HG03565 (cell line): ENCODE measurements around the gene TMEM196.
"Not testable (repeated sequence)": the region's sequence is repeated elsewhere in the genome, so short reads cannot be mapped to it uniquely, and the experiment has no call there.

ENCODE experiments used
- ATAC-seq: cut with Tn5 transposase; IDR thresholded peaks from one replicate; pipeline ENCODE4 v1.9.1; 2021; ENCODE audit warnings: mild to moderate bottlenecking, moderate library complexity; ENCODE audit not compliant: unreplicated experiment

Gene TMEM196

DNA sequence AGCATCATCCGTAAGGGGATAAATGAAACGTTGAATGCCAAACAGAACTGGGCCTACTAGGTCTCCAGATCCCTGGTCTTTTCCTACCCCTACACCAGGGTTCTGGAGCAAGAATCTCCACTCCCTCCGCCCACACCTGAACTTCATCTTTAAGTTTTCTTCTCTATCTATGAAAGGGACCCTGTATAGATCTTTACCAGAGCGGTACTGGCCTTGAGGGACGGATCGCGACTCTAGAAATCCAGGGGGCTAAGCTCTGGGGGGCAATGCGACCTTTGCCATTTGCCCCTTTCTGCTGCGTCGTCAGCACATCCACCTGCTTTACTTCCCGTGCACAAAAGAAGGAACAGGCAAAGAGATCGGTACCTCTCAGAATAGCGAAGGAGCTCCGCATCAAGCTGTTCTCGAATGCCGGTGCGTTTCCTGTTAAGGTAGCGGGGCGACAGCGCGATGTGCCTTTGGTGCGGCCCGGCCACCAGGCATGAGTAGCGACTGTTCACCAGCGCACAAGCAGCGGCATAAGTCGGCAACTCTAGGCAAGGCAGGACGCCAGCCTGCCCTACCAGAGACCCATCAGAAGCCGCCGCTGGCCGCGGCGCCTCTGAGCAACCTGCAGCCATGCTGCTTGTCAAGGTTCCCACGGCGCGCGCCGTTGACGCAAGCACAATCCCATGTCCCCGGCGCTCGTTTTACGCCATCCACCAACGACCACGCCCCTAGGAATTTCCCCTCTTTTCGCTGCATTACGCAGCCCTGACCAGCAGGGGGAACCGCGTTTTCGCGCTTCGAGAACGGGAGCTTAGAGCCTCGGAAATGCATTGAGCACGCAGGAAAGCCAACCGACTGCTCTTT lies 64.8 kb downstream of the TMEM196 start, which contains the start of gene POLR1F:
TSS of gene POLR1F (minus strand) at position 641 of the 852 bp plus-strand sequence. CDS start at position 620, 21 bp downstream.
- ATAC-seq, result peak; percentile 99

DNA sequence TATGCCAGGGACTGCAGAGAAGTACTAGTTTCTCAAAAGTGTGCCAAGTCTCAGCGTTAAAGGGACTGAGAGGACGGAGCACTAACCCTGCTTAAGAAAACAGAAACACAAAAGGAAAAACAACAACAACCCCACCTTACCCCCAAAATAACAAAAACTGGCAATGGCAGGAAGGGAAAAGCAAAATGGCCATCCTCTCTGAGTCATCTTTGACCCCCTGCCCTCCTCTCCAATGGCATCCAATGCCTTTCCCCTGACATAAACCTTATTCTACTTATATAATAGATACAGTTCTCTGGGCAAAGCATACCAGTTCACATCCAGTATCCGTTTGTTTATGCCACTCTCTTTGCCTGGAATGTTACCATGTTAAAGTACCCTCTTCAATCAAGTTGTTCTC lies 66.2 kb downstream of the TMEM196 start:
- ATAC-seq, result no peak

DNA sequence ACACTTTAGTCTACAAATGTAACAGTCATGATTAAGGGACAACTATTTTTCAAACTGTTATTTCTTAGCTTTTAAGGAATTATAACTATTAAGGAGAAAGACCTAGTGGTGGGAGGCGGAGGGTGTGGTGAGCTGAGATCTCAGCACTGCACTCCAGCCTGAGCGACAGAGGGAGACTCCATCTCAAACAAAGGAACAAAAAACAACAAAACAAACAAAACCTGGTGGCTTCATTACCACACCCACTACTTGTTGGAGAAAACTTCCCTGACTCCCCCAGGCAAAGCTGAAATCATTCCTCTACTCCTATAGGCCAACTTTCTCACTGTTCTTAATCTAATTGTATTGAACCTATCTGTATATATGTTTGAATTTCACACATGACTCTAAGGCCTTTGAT lies 67.8 kb downstream of the TMEM196 start:
- no peak for ATAC-seq

DNA sequence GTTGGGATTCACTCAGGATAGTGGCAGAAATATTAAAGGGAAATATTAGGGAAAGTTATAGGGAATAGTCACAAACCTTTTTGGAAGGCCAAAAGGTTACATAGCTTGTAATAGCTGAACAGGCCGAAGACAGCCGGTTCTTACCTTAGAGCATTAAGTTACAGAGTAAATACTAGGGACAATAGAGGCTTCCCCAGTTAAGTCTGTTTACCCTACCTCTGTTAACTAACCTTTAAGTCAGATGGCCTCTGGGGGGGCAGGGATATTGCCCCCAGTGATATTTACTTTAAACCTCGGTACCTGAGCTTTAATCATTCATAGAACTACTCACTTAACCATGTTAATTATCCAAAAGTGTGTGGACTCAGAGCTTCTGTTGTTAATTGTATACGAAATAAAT lies 71.9 kb downstream of the TMEM196 start:
- no peak for ATAC-seq

DNA sequence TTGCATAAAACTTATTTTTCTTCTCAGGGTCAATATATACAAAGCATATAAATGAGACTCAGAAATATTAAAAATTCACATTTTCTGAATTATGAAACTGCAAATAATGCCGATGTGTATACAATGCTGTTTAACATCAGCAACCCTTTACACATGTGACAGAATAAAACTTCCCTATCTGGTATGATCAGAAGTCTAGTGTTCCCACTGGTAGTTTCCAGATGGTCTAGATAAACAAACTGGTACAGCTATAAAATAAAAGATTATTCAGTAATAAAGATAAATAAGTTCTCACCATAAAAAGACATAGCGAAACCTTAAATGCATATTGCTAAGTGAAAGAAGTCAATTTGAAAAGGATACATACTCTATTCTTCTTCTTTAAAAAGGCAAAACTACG lies 72.5 kb downstream of the TMEM196 start:
- ATAC-seq, result no peak

DNA sequence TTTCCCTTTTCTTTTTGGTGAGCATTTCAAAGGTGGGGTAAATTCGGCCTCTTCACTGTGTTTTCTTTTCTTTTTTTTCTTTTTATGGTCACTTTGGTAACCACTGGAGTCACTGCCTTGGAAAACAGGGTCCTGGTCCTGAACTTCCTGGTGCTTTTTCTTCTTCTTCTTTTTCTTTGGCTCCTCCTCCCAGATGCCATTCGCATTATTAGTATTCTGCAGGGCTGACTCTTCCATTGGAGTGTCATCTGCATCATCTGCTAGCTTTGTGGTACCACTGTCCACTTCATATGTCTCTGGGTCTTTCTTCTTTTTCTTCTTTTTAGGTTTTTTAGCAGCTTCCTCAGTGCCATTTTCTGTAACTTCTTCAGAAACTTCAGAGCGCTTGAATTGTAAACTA lies 75.1 kb downstream of the TMEM196 start:
- no peak for ATAC-seq

DNA sequence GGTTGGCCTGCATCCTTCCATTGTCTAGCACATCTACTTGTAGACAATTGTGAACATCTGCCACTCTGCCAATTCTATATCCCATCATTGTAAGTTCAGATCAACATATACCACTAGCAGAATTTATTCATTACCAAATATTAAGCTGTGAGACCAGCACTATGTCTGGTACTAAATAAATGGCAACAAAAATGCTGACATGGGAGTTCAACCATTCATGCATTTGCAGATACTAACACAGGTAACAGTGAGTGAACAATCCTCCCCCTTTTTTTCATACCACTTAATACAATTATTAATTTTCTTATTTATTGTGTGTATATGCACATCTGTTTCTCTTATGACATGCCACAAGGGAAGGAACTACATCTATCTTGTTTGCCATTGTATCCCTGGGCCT lies 76.5 kb downstream of the TMEM196 start:
- ATAC-seq, result no peak

DNA sequence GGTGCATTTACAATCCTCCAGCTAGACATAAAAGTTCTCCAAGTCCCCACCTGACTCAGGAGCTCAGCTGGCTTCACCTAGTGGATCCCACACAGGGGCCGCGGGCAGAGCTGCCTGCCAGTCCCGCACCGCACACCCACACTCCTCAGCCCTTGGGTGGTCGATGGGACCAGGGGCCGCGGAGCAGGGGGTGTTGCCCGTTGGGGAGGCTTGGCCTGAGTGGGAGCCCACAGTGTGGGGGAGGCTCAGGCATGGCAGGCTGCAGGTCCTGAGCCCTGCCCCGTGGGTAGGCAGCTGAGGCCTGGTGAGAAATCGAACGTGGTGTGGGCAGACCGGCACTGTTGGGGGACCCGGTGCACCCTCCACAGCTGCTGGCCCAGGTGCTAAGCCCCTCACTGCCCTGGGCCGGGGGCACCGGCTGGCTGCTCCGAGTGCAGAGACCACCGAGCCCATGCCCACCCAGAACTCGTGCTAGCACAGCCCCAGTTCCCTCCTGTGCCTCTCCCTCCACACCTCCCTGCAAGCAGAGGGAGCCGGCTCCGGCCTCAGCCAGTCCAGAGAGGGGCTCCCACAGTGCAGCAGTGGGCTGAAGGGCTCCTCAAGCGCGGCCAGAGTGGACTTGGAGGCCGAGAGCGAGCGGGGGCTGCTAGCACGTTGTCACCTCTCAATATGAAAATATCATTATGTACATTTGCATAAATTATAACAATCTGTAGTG lies 81.1 kb downstream of the TMEM196 start:
- no peak for ATAC-seq

DNA sequence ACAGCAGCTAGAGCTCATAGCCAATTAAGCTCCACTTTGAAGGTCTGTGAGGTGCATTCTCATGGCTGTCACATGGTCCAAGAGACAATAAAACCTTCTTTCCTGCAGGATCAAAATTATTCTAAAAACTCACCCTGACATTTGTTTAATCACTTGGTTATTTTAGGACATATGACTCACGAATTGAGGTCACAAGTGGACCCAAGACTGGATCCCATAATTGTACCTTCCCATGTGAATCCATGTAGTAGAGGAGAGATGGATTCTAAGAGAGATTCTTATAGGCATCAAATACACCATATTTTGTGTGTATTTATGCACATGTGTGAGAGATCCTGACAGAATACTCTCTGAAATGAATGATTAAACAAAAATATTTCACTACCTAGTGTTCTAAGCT lies 82.7 kb downstream of the TMEM196 start:
- ATAC-seq, result no peak

DNA sequence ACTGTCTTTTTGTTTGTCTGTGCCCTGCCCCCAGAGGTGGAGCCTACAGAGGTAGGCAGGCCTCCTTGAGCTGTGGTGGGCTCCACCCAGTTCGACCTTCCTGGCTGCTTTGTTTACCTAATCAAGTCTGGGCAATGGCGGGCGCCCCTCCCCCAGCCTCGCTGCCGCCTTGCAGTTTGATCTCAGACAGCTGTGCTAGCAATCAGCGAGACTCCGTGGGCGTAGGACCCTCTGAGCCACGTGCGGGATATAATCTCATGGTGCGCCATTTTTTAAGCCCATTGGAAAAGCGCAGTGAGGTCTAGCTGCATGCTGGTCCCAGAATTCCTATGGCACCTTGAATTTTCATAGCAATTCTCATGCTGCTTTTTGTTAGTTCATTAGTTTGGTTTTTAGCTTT lies 84.3 kb downstream of the TMEM196 start:
- ATAC-seq, result not testable (repeated sequence)

DNA sequence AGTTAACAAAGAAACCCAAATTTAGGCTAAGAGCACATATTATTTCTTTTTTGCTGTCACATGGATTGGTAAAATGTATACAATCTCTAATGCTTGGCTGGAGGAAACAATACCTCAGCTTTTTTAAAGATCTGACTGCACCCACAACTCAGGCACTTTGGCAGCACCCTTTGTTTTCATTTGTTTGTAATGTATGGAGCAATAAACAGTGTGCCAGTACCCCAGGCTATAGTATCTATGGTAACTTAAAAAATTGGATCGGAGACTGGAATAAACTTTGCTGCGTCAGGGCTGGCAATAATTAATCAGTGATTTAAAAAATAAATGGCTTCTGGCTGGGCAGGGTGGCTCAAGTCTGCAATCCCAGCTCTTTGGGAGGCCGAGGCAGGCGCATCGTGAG lies 91.8 kb downstream of the TMEM196 start:
- no peak for ATAC-seq

DNA sequence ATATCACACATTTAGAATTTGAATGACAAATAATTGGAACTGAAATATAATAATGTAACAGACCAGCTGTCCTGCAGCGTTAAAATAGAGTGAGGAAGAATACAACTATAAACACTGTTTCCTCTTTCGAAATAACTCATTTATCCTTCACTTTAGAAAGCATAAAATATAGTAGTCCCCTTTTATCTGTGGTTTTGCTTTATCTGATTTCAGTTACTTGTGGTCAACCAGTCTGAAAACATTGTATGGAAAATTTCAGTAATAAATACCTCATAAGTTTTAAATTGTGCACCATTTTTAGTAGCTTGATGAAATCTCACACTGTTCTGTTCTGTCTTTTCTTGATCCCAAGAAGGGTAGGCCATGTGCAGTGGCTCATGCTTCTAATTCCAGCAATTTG lies 96.2 kb downstream of the TMEM196 start:
- peak; percentile 89 for ATAC-seq

DNA sequence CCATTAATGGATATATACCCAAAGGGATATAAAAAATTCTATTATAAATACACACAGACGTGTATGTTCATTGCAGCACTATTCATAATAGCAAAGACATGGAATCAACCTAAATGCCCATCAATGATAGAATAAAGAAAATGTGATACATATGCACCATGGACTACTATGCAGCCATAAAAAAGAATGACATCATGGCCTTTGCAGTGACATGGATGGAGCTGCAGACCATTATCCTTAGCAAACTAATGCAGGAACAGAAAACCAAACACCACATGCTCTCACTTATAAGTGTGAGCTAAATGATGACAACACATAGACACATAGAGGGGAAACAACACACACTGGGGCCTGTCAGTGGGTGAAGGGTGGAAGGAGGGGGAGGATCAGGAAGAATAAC lies 97.6 kb downstream of the TMEM196 start:
- ATAC-seq, result no peak

DNA sequence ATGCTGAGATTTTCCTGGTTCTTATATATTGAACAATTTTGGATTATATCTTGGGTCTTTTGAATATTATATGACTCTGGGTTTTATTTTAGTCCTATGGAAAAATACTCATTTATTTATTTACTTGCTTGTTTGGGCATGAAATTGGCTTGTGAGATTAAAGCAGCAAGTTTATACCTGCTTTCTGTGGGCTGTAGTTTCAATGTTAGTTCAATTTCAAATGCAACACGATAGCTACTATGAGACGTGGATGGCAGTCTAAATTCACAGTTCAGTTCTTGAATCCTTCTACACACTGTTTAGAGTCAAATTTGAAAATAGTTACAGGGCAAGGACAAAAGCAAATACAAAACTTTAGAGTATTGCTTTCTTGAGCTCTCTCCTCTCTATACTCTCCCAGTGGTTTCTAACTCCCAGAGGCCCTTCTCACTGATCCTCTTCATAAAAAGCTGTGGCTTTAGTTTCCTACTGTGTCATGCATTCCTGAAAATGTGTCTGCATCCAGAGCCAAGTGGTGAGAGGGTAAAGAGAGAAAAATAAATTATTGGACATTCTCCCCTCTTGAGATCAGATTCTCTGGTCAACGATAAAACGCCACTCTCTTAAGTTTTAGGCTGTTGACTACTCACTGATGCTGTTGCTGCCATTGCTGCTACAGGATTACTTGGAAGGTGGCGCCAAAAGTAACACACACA lies 99.0 kb downstream of the TMEM196 start:
- ATAC-seq, result no peak

DNA sequence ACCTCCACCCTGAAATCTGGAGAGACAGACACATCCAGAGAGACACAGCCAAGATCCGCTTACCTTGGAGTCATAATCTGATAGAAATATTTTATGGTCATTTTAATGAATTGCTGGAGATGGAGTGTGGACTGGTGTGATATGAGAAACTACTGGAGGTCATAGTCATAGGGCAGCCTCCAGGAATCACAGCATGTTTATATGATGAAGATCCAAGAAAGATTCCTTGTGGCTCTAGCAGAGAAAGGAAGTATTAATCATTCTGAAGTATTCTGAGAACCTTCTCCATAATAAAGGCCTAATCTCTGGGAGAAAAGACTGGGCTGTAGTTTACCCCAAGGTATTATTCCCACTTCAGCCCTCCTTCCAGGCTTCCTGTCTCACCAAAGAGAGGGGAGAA lies 102.6 kb downstream of the TMEM196 start:
- no peak for ATAC-seq
